Smooth muscle cell (in vitro differentiated cells): Measurements from ENCODE around the gene THSD4. TPM values are rescaled to one million over a fixed set of nuclear protein-coding genes. Genes with fewer than 3 reads are reported as not detected.

ENCODE experiments used
- DNase-seq: peaks from one replicate; lab custom pipeline; 2025; ENCODE audit not compliant: unreplicated experiment; lab: John Stamatoyannopoulos, UW
- H2AFZ ChIP-seq: fragments of 200-600 bp; sonication (generic); 2 replicates; pipeline ENCODE4 v1.6.0; 2016; ENCODE audit warnings: antibody characterized with exemption, low read depth, mild to moderate bottlenecking
- H3F3A ChIP-seq: fragments of 200-600 bp; sonication (generic); 2 replicates; pipeline ENCODE4 v1.6.0; 2017; ENCODE audit warnings: antibody characterized with exemption, low read depth
- H3K27ac ChIP-seq: fragments of 200-600 bp; sonication (generic); 2 replicates; pipeline ENCODE4 v1.5.1; 2016; ENCODE audit warnings: low read depth, mild to moderate bottlenecking
- H3K27me3 ChIP-seq: fragments of 200-600 bp; sonication (generic); 2 replicates; pipeline ENCODE4 v1.6.1; 2016; ENCODE audit warnings: low read depth, mild to moderate bottlenecking
- H3K36me3 ChIP-seq: fragments of 200-600 bp; sonication (generic); 2 replicates; pipeline ENCODE4 v1.5.1; 2016; ENCODE audit warnings: low read depth
- H3K4me1 ChIP-seq: fragments of 200-600 bp; sonication (generic); 2 replicates; pipeline ENCODE4 v1.5.1; 2016; ENCODE audit warnings: low read depth
- H3K4me2 ChIP-seq: fragments of 200-600 bp; sonication (generic); 2 replicates; pipeline ENCODE4 v1.6.0; 2016; ENCODE audit warnings: mild to moderate bottlenecking
- H3K4me3 ChIP-seq: fragments of 200-600 bp; sonication (generic); 2 replicates; pipeline ENCODE4 v1.5.1; 2016; ENCODE audit warnings: mild to moderate bottlenecking
- H3K79me2 ChIP-seq: fragments of 200-600 bp; sonication (generic); 2 replicates; pipeline ENCODE4 v1.6.0; 2016; ENCODE audit warnings: low read depth, mild to moderate bottlenecking
- H3K9ac ChIP-seq: fragments of 200-600 bp; sonication (generic); 2 replicates; pipeline ENCODE4 v1.6.0; 2016; ENCODE audit warnings: low read depth
- H3K9me3 ChIP-seq: fragments of 200-600 bp; sonication (generic); replicated peaks from 2 replicates; pipeline ENCODE4 v1.5.1; 2016; ENCODE audit warnings: low read depth
- H4K20me1 ChIP-seq: fragments of 200-600 bp; sonication (generic); 2 replicates; pipeline ENCODE4 v1.6.0; 2016; ENCODE audit warnings: low read depth
- CTCF ChIP-seq: fragments of 200-600 bp; sonication (generic); IDR thresholded peaks from 2 replicates; pipeline ENCODE4 v1.5.1; 2017; ENCODE audit warnings: borderline replicate concordance, mild to moderate bottlenecking, antibody characterized with exemption; ENCODE audit not compliant: insufficient read depth, poor library complexity, severe bottlenecking
- WGBS: methylation state at CpG from one replicate; pipeline ENCODE4 v1.1.7; 2016; ENCODE audit warnings: low lambda C conversion rate; 5-methylcytosine and 5-hydroxymethylcytosine counted together
- polyA plus RNA-seq: library from polyadenylated mRNA; unstranded; fragments of >200 nt; fragmentation: Nextera tagmentation; extraction: Ambion mirVana; gene quantifications from 2 replicates; pipeline ENCODE4 v1.2.1, GENCODE V29; 2016
- total RNA-seq: library from RNA; depleted of rRNA; stranded (reverse); fragments of >200 nt; gene quantifications from 2 replicates; pipeline ENCODE4 v1.2.3, GENCODE V29; 2014

Gene THSD4
- total and polyA plus RNA-seq, 2 experiments from 2014 or later = 2.5 to 4.1 TPM

- Histone ChIP-seq H3F3A (no peaks in the 10 kb centered on the region), H3K36me3 (no peaks in the 10 kb centered on the region), H3K27me3 (no peaks in the 10 kb centered on the region), H3K9me3 (no peaks in the 10 kb centered on the region), H3K4me3 (no peak overlapping the region), H3K4me1 (no peaks in the 10 kb centered on the region), H3K4me2 (no peak overlapping the region), H3K79me2 (no peaks in the 10 kb centered on the region), H3K9ac (no peak overlapping the region), H4K20me1 (no peaks in the 10 kb centered on the region), H2AFZ (no peak overlapping the region), H3K27ac (no peak overlapping the region)
- 64% methylated on average over 3 of the region's 3 CpGs for WGBS
- no peak for TF ChIP-seq CTCF
- no peak for DNase-seq
These were observed 380.1 kb downstream of the THSD4 start for GRCh38 chr15:71495398-71495780.

GRCh38 chr15:71496336-71496955 lies 381.2 kb downstream of the THSD4 start:
- no peaks in the 10 kb centered on the region for H3K36me3 ChIP-seq
- H2AFZ ChIP-seq = no peak overlapping the region
- H3K79me2 ChIP-seq = no peaks in the 10 kb centered on the region
- H4K20me1 ChIP-seq = no peaks in the 10 kb centered on the region
- H3K9me3 ChIP-seq = no peaks in the 10 kb centered on the region
- DNase-seq = no peak
- 65% methylated on average over 4 of the region's 4 CpGs for WGBS
- no peaks in the 10 kb centered on the region for H3K27me3 ChIP-seq
- no peak overlapping the region for H3K4me3 ChIP-seq
- TF ChIP-seq CTCF = no peak
- H3K27ac ChIP-seq = no peak overlapping the region
- H3K4me1 ChIP-seq = no peaks in the 10 kb centered on the region
- no peaks in the 10 kb centered on the region for H3F3A ChIP-seq
- no peak overlapping the region for H3K4me2 ChIP-seq
- no peak overlapping the region for H3K9ac ChIP-seq

GRCh38 chr15:71501344-71502076 lies 386.2 kb downstream of the THSD4 start:
- Histone ChIP-seq H3K4me3 (no peak overlapping the region), H3K27me3 (no peaks in the 10 kb centered on the region), H4K20me1 (no peaks in the 10 kb centered on the region), H3K27ac (no peak overlapping the region), H3K4me2 (no peak overlapping the region), H3K9ac (no peak overlapping the region), H2AFZ (no peak overlapping the region), H3K79me2 (no peaks in the 10 kb centered on the region), H3K36me3 (no peaks in the 10 kb centered on the region), H3F3A (no peaks in the 10 kb centered on the region), H3K4me1 (no peaks in the 10 kb centered on the region), H3K9me3 (no peaks in the 10 kb centered on the region)
- TF ChIP-seq CTCF = no peak
- no peak for DNase-seq
- WGBS = 94% methylated on average over 1 of the region's 1 CpG

- 96% methylated on average over 1 of the region's 1 CpG for WGBS
- H3K27me3 ChIP-seq = no peaks in the 10 kb centered on the region
- DNase-seq = no peak
- H3K4me1 ChIP-seq = no peaks in the 10 kb centered on the region
- no peaks in the 10 kb centered on the region for H3K9me3 ChIP-seq
- H3K4me3 ChIP-seq = no peak overlapping the region
- no peak overlapping the region for H3K4me2 ChIP-seq
- no peaks in the 10 kb centered on the region for H3K36me3 ChIP-seq
- H4K20me1 ChIP-seq = no peaks in the 10 kb centered on the region
- no peaks in the 10 kb centered on the region for H3F3A ChIP-seq
- TF ChIP-seq CTCF = no peak
- no peak overlapping the region for H3K9ac ChIP-seq
- no peak overlapping the region for H2AFZ ChIP-seq
- no peaks in the 10 kb centered on the region for H3K79me2 ChIP-seq
- H3K27ac ChIP-seq = no peak overlapping the region
These were observed 386.8 kb downstream of the THSD4 start for GRCh38 chr15:71502077-71502432.
